ENCODE measurements around the gene FAM163B. TPM values are rescaled to one million over a fixed set of nuclear protein-coding genes. Genes with fewer than 3 reads are reported as not detected.

Gene FAM163B
- total RNA-seq, result not detected in 2 replicates

DNA sequence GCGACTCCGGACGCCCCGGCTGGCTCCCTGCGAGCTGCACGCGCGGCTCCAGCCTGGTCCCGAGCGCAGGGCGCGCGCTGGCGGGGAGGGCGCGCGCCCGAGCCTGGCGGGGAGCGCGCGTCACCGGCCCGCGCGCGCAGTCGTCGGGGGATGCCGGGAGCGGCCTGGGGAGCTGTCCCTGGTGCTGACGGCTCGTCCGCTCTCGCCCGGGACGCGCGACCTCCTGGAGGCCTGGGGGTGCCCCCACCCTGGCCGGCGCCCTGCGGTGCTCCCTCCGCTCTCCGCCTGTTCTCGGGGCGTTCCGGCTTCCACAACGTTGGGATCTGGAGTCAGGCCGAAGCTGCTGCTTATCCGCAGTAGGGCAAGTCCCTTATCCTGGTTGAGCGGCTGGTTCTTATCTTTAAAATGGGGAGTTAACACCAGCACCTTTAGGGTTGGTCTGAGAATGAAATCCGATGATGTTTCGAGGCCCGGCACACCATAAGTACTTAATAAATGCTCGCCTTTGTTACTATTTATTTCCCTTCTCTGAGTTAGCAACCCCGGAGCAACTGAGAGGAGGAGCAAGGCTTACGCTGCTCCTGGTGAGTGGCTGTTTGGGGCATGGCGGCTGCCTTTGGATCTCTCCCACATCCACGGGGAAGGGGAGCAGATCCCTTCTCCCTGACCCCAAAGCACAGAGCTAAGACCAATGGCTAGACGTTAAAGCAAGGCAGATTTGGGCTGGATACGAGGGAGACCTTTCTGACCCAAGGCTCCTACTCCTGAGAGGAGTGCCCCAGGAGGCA lies at the start of gene FAM163B:
FAM163B (minus strand) TSS at position 79 of the 788 bp plus-strand sequence. CDS start 29,166 bp downstream, outside the sequence.

DNA sequence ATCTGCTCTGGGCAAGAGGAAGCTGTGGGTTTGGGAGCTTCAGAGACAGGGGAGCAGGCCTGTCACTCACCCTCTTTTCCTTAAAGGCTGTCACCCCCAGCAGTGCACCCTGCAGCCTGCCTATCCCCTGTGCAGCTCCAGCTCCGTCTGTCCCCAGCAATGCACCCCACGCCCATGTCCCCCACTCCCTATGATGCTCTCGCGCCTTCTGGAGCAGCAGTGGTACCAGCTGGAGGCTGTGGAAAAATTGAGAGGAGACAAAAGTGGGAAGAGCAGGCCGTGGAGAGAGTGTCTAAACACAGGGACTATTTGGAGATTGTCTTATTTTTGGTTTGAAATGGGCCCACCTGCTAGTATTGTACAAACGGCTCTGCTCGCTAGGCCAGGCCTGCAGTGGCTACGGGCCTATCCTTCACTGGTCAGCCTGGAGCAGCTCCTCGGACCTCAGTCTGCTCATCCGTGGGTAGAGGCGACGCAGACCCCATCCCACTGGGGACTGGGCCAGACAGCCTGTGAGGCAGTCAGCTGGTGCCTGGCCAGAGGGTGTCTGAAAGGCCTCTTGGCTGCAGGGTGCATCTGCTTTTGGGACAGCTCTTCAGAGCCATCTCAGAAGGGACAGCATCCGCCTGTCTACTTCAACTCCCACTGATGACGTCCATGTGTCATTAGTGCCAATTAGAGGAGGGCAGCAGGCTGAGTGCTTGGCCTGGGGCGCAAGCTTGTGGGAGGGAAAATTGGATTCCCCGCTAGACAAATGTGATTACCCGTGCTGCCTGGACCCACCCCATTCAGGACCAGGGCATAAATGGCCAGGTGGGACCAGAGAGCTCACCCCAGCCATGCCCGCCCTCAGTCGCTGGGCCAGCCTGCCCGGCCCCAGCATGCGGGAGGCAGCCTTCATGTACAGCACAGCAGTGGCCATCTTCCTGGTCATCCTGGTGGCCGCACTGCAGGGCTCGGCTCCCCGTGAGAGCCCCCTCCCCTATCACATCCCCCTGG lies 26.6 kb upstream of the FAM163B start, which contains the start of gene DBH:
DBH (plus strand) TSS at position 831 of the 999 bp plus-strand sequence; CDS start at position 840, 9 bp downstream.

DNA sequence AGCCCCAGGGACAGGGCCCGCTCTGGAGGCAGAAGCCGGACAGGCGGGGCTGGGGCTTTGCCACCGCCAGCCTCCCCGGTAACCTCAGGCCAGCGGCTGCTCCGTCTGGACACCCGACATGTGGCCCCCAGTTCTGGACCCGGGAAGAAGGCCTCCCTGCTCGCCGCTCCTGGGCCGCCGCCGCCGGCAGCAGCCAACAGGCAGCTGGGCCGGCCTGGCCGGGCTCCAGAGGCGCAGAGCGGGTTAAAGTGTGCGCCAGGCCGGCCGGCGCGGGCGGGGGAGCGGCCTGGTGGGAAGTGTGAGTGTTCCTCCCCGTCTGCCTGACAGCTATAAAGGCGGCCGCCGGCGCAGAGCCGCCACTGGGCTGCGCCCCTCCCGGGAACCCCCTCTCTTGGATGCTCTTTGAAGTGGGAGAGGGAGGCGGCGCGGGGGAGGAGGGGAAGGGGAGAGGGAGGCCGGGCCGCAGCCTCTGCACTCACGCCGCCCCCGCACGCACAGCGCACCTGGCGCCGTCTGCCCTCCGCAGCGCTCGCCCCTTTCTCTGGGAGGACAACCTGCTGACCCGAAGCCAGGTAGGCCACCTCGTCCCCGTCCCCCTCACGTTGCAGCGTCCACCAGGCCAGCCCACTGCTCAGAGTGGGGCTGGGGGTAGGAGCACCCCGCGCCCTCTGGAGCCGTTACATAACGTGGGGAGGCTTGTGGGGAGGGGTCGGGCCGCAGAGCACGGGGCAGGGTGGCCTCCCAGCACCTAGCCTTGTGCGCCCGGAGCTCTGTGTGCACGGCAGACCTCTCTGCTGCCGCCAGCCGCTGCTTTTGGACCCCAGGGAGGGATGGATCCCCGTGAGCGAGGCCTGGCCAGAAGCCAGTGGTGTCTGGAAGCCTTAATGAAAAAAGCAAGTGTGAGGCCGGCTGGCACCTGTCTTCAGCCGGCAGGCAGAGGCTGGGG lies 74.6 kb downstream of the FAM163B start, which contains the start of gene ADAMTSL2:
ADAMTSL2 (plus strand) TSS at position 359 of the 946 bp plus-strand sequence. CDS start 2,009 bp downstream, outside the sequence.

Other genes starting within 250 kb of the FAM163B start
- gene SURF4, start 233.3 kb downstream of the FAM163B start, total RNA-seq, result 382 and 497 TPM in 2 replicates
- 0.44 and 0.79 TPM in 2 replicates for gene STKLD1, start 233.0 kb downstream of the FAM163B start, total RNA-seq
- gene REXO4, start 191.4 kb downstream of the FAM163B start, total RNA-seq, result 11.9 and 16.8 TPM in 2 replicates
- gene ADAMTS13, start 187.0 kb downstream of the FAM163B start, total RNA-seq, result 1.8 and 2.0 TPM in 2 replicates
- 7.1 and 10.6 TPM in 2 replicates for gene CACFD1, start 149.4 kb downstream of the FAM163B start, total RNA-seq
- 12.1 and 14.3 TPM in 2 replicates for gene SLC2A6, start 130.3 kb downstream of the FAM163B start, total RNA-seq
- not detected in 2 replicates for gene MYMK, start 84.4 kb downstream of the FAM163B start, total RNA-seq
- gene ADAMTSL2, start 74.7 kb downstream of the FAM163B start, total RNA-seq, result 0.06 and 0.79 TPM in 2 replicates
- not detected in 2 replicates for gene DBH, start 27.0 kb upstream of the FAM163B start, total RNA-seq
- gene SARDH, start 129.0 kb upstream of the FAM163B start, total RNA-seq, result 2.5 and 7.4 TPM in 2 replicates

Data from aortic smooth muscle cell (primary cell).